Measurements from ENCODE around the gene CDH22. TPM values are rescaled to one million over a fixed set of nuclear protein-coding genes. Genes with fewer than 3 reads are reported as not detected.

Gene CDH22
- total and polyA plus RNA-seq, 10 donors = not detected

- no peak for DNase-seq
- TF ChIP-seq POLR2A (IDR thresholded peaks at IDR 0.05) (no peak), CTCF (IDR thresholded peaks at IDR 0.05 in 8 of 11, conservative IDR thresholded peaks at IDR 0.05 in 3 of 11) (no peak), POLR2AphosphoS5 (IDR thresholded peaks at IDR 0.05) (no peak)
- intact Hi-C loops (cut with DNase I; ENCODE audit: low total_unique reads) = no loop called here
- no peaks in the 10 kb centered on the region for H3K4me1 ChIP-seq
- no peak overlapping the region for H3K27ac ChIP-seq
- H3K9me3 ChIP-seq = peaks cover 0 to 2% (median 0%) of the 10 kb centered on the region in 8 donors
- 70 to 84% (median 72%) methylated on average over 5 of the region's 5 CpGs for WGBS, 5 donors
- no peak overlapping the region for H3K4me3 ChIP-seq
- H3K36me3 ChIP-seq = no peaks in the 10 kb centered on the region
- peaks cover 0 to 65% (median 0%) of the 10 kb centered on the region in 7 donors for H3K27me3 ChIP-seq (replicated peaks in 1 of 7)
These were observed 122.1 kb downstream of the CDH22 start for GRCh38 chr20:46186210-46186609.

GRCh38 chr20:46185353-46185752 is 122.9 kb downstream of the CDH22 start:
- TF ChIP-seq CTCF (IDR thresholded peaks at IDR 0.05 in 8 of 11, conservative IDR thresholded peaks at IDR 0.05 in 3 of 11) = no peak
- TF ChIP-seq POLR2AphosphoS5 (IDR thresholded peaks at IDR 0.05) = no peak
- no peak for TF ChIP-seq POLR2A (IDR thresholded peaks at IDR 0.05)
- Histone ChIP-seq H3K9me3 (no peaks in the 10 kb centered on the region), H3K4me3 (no peak overlapping the region), H3K27me3 (replicated peaks in 1 of 7) (peaks cover 0 to 72% (median 3%) of the 10 kb centered on the region in 7 donors), H3K36me3 (no peaks in the 10 kb centered on the region), H3K4me1 (no peaks in the 10 kb centered on the region), H3K27ac (no peak overlapping the region)
- 70 to 87% (median 83%) methylated on average over 3 of the region's 3 CpGs for WGBS, 5 donors
- no peak for DNase-seq
- intact Hi-C loops (cut with DNase I; ENCODE audit: low total_unique reads) = no loop called here

GRCh38 chr20:46183768-46184167 is 124.5 kb downstream of the CDH22 start:
- no peak for DNase-seq
- no peaks in the 10 kb centered on the region for H3K4me1 ChIP-seq
- no peak overlapping the region for H3K27ac ChIP-seq
- TF ChIP-seq POLR2A (IDR thresholded peaks at IDR 0.05) = no peak
- TF ChIP-seq POLR2AphosphoS5 (IDR thresholded peaks at IDR 0.05) = no peak
- TF ChIP-seq CTCF (IDR thresholded peaks at IDR 0.05 in 8 of 11, conservative IDR thresholded peaks at IDR 0.05 in 3 of 11) = no peak
- peaks cover 0 to 74% (median 3%) of the 10 kb centered on the region in 7 donors for H3K27me3 ChIP-seq (replicated peaks in 1 of 7)
- intact Hi-C loops (cut with DNase I; ENCODE audit: low total_unique reads) = no loop called here
- WGBS, 5 donors = 71 to 85% (median 82%) methylated on average over 5 of the region's 5 CpGs
- no peaks in the 10 kb centered on the region for H3K9me3 ChIP-seq
- no peaks in the 10 kb centered on the region for H3K36me3 ChIP-seq
- H3K4me3 ChIP-seq = no peak overlapping the region

- no peak overlapping the region for H3K27ac ChIP-seq
- 61 to 69% (median 65%) methylated on average over 13 of the region's 13 CpGs for WGBS, 5 donors
- no peak for DNase-seq
- H3K4me1 ChIP-seq = no peaks in the 10 kb centered on the region
- H3K4me3 ChIP-seq = no peak overlapping the region
- intact Hi-C loops (cut with DNase I; ENCODE audit: low total_unique reads) = no loop called here
- H3K9me3 ChIP-seq = no peaks in the 10 kb centered on the region
- H3K36me3 ChIP-seq = no peaks in the 10 kb centered on the region
- TF ChIP-seq CTCF (IDR thresholded peaks at IDR 0.05 in 8 of 11, conservative IDR thresholded peaks at IDR 0.05 in 3 of 11) (no peak), POLR2A (IDR thresholded peaks at IDR 0.05) (no peak), POLR2AphosphoS5 (IDR thresholded peaks at IDR 0.05) (no peak)
- peaks cover 0 to 71% (median 3%) of the 10 kb centered on the region in 7 donors for H3K27me3 ChIP-seq (replicated peaks in 1 of 7)
These were observed 125.8 kb downstream of the CDH22 start for GRCh38 chr20:46182276-46183200.

All from spleen (tissue), 11 donors.